HEK293 (cell line): ENCODE results near the gene GCDH.

Experiments
- CTCF ChIA-PET: fragments of 350-600 bp; formaldehyde crosslinking; extraction: SDS; loops from one replicate; lab custom pipeline; 2021; ENCODE audit warnings: antibody characterized with exemption; lab: Yijun Ruan, JAX
- POLR2A ChIA-PET: fragments of 300-600 bp; formaldehyde crosslinking; extraction: SDS; loops from one replicate; lab custom pipeline; 2020; ENCODE audit warnings: antibody characterized with exemption, inconsistent platforms; lab: Yijun Ruan, JAX
- H3K27ac ChIP-seq: fragments of 200-500 bp; sonication (Bioruptor generic); 2 replicates; pipeline ENCODE4 v1.5.1; 2014; ENCODE audit warnings: low read depth, low read length, control low read depth, inconsistent platforms; ENCODE audit errors: extremely low read depth
- H3K36me3 ChIP-seq, 2 experiments: fragments of 200-500 bp in 1 of 2; sonication (Bioruptor generic) in 1 of 2; 1 replicate in 1 of 2; 2 replicates in 1 of 2; pipeline ENCODE4 v1.5.1; 2014 to 2017; ENCODE audit warnings: inconsistent platforms in 2 of 2, low read length in 2 of 2; ENCODE audit not compliant: control insufficient read depth in 2 of 2, insufficient read depth in 1 of 2
- H3K4me1 ChIP-seq: fragments of 200-500 bp; sonication (Bioruptor generic); 2 replicates; pipeline ENCODE4 v1.5.1; 2014; ENCODE audit warnings: mild to moderate bottlenecking, low read length, inconsistent platforms; ENCODE audit not compliant: control insufficient read depth, insufficient read depth
- H3K4me3 ChIP-seq: 2 replicates; pipeline ENCODE4 v1.5.1; 2011; ENCODE audit warnings: low read depth, mild to moderate bottlenecking, control low read depth, low read length, moderate library complexity
- H3K9me3 ChIP-seq: fragments of 200-500 bp; sonication (Bioruptor generic); 2 replicates; pipeline ENCODE4 v1.5.1; 2014; ENCODE audit warnings: low read depth, low read length, inconsistent platforms; ENCODE audit not compliant: control insufficient read depth, insufficient read depth
- AEBP2 ChIP-seq: fragments of 450-650 bp; formaldehyde crosslinking; IDR thresholded peaks from 2 replicates; pipeline ENCODE4 v1.5.1; 2016; ENCODE audit warnings: missing biosample characterization, missing genetic modification characterization, borderline replicate concordance
- HOXC10 ChIP-seq: sonication (generic); formaldehyde crosslinking; IDR thresholded peaks from 2 replicates; pipeline ENCODE4 v1.8.1; 2023; ENCODE audit warnings: mild to moderate bottlenecking, missing genetic modification reagents
- KLF7 ChIP-seq: fragments of 450-650 bp; formaldehyde crosslinking; IDR thresholded peaks from 2 replicates; pipeline ENCODE4 v1.5.1; 2016; ENCODE audit warnings: missing biosample characterization, missing genetic modification characterization, borderline replicate concordance
- MZF1 ChIP-seq: fragments of 450-650 bp; formaldehyde crosslinking; IDR thresholded peaks from 2 replicates; pipeline ENCODE4 v1.5.1; 2017; ENCODE audit warnings: missing biosample characterization, missing genetic modification characterization, borderline replicate concordance
- ZBTB1 ChIP-seq: fragments of 450-650 bp; formaldehyde crosslinking; IDR thresholded peaks from 2 replicates; pipeline ENCODE4 v1.5.1; 2016; ENCODE audit warnings: missing biosample characterization, missing genetic modification characterization
- ZFHX2 ChIP-seq: fragments of 450-650 bp; formaldehyde crosslinking; conservative IDR thresholded peaks from 2 replicates; pipeline ENCODE4 v1.5.1; 2016; ENCODE audit warnings: missing biosample characterization, missing genetic modification characterization
- ZNF121 ChIP-seq: fragments of 450-650 bp; formaldehyde crosslinking; IDR thresholded peaks from 2 replicates; pipeline ENCODE4 v1.5.1; 2016; ENCODE audit warnings: missing biosample characterization, missing genetic modification characterization
- ZNF214 ChIP-seq: fragments of 450-650 bp; formaldehyde crosslinking; IDR thresholded peaks from 2 replicates; pipeline ENCODE4 v1.5.1; 2017; ENCODE audit warnings: missing biosample characterization, mild to moderate bottlenecking, missing genetic modification characterization, borderline replicate concordance
- ZNF354C ChIP-seq: fragments of 450-650 bp; formaldehyde crosslinking; IDR thresholded peaks from 2 replicates; pipeline ENCODE4 v1.5.1; 2016; ENCODE audit warnings: missing biosample characterization, missing genetic modification characterization, low read depth, borderline replicate concordance
- ZNF366 ChIP-seq: fragments of 450-650 bp; formaldehyde crosslinking; conservative IDR thresholded peaks from 2 replicates; pipeline ENCODE4 v1.5.1; 2016; ENCODE audit warnings: missing biosample characterization, missing genetic modification characterization
- ZNF391 ChIP-seq: fragments of 450-650 bp; formaldehyde crosslinking; IDR thresholded peaks from 2 replicates; pipeline ENCODE4 v1.5.1; 2016; ENCODE audit warnings: low read depth, missing biosample characterization, missing genetic modification characterization, borderline replicate concordance
- ZNF449 ChIP-seq: fragments of 450-650 bp; formaldehyde crosslinking; IDR thresholded peaks from 2 replicates; pipeline ENCODE4 v1.5.1; 2017; ENCODE audit warnings: missing biosample characterization, mild to moderate bottlenecking, missing genetic modification characterization, moderate library complexity
- ZNF580 ChIP-seq: fragments of 450-650 bp; formaldehyde crosslinking; IDR thresholded peaks from 2 replicates; pipeline ENCODE4 v1.5.1; 2016; ENCODE audit warnings: missing biosample characterization, missing genetic modification characterization
- ZNF585B ChIP-seq: fragments of 450-650 bp; formaldehyde crosslinking; IDR thresholded peaks from 2 replicates; pipeline ENCODE4 v1.5.1; 2016; ENCODE audit warnings: missing biosample characterization, missing genetic modification characterization
- ZNF707 ChIP-seq: fragments of 450-650 bp; formaldehyde crosslinking; IDR thresholded peaks from 2 replicates; pipeline ENCODE4 v1.5.1; 2016; ENCODE audit warnings: missing biosample characterization, missing genetic modification characterization
- TF ChIP-seq, protein P1 (sequence below): fragments of 450-650 bp; formaldehyde crosslinking; IDR thresholded peaks from 2 replicates; pipeline ENCODE4 v1.5.1; 2016; ENCODE audit warnings: missing biosample characterization, missing genetic modification characterization

GCDH gene

GRCh38 chr19:12856653-12857052 is 34.3 kb upstream of the GCDH start:
- H3K9me3 ChIP-seq: no peaks in the 10 kb centered on the region
- H3K4me3 ChIP-seq: no peak overlapping the region
- POLR2A ChIA-PET: no interaction called here
- TF ChIP-seq ZNF391 (tag by site-specific recombination): no peak
- no peak for TF ChIP-seq ZNF585B
- no peak for TF ChIP-seq ZNF449
- no peak for TF ChIP-seq ZNF366 (tag by site-specific recombination)
- TF ChIP-seq HOXC10: no peak
- TF ChIP-seq ZBTB1 (tag by site-specific recombination): no peak
- TF ChIP-seq AEBP2 (tag by site-specific recombination): no peak
- TF ChIP-seq ZNF354C (tag by site-specific recombination): no peak
- TF ChIP-seq KLF7 (tag by site-specific recombination): no peak
- no peak for TF ChIP-seq ZNF580 (tag by site-specific recombination)
- CTCF ChIA-PET: interaction anchor here (0.5 to 1.4 kb wide), 2 partner anchors 9 to 68 kb away, joined by 3 read pairs; no protein-coding TSS in a partner anchor
- H3K27ac ChIP-seq: no peak overlapping the region
- no peaks in the 10 kb centered on the region for H3K4me1 ChIP-seq
- no peaks in the 10 kb centered on the region; a peak in 1 of 3 replicates for H3K36me3 ChIP-seq

- Histone ChIP-seq H3K27ac (no peak overlapping the region), H3K4me1 (no peaks in the 10 kb centered on the region), H3K9me3 (no peaks in the 10 kb centered on the region), H3K36me3 (no peaks in the 10 kb centered on the region; a peak in 1 of 3 replicates), H3K4me3 (no peak overlapping the region)
- CTCF ChIA-PET: interaction anchor here (0.6 to 2.5 kb wide), 3 partner anchors 11 to 97 kb away, joined by 3 to 12 read pairs (median 5); no protein-coding TSS in a partner anchor
- POLR2A ChIA-PET: no interaction called here
- TF ChIP-seq MZF1: no peak
- no peak for TF ChIP-seq ZNF391 (tag by site-specific recombination)
Measured at GRCh38 chr19:12858041-12858928, 32.7 kb upstream of the GCDH start.

- ChIA-PET CTCF (interaction anchor here (0.6 to 2.5 kb wide), 2 partner anchors 10 to 12 kb away, joined by 3 to 12 read pairs; no protein-coding TSS in a partner anchor), POLR2A (no interaction called here)
- no peaks in the 10 kb centered on the region for H3K4me1 ChIP-seq
- no peak overlapping the region for H3K27ac ChIP-seq
- TF ChIP-seq, protein P1, sequence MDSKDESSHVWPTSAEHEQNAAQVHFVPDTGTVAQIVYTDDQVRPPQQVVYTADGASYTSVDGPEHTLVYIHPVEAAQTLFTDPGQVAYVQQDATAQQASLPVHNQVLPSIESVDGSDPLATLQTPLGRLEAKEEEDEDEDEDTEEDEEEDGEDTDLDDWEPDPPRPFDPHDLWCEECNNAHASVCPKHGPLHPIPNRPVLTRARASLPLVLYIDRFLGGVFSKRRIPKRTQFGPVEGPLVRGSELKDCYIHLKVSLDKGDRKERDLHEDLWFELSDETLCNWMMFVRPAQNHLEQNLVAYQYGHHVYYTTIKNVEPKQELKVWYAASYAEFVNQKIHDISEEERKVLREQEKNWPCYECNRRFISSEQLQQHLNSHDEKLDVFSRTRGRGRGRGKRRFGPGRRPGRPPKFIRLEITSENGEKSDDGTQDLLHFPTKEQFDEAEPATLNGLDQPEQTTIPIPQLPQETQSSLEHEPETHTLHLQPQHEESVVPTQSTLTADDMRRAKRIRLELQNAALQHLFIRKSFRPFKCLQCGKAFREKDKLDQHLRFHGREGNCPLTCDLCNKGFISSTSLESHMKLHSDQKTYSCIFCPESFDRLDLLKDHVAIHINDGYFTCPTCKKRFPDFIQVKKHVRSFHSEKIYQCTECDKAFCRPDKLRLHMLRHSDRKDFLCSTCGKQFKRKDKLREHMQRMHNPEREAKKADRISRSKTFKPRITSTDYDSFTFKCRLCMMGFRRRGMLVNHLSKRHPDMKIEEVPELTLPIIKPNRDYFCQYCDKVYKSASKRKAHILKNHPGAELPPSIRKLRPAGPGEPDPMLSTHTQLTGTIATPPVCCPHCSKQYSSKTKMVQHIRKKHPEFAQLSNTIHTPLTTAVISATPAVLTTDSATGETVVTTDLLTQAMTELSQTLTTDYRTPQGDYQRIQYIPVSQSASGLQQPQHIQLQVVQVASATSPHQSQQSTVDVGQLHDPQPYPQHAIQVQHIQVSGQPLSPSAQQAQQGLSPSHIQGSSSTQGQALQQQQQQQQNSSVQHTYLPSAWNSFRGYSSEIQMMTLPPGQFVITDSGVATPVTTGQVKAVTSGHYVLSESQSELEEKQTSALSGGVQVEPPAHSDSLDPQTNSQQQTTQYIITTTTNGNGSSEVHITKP (tag by site-specific recombination): 0 out of 2 replicates have a peak, but pooled peaks have one; percentile 27
- TF ChIP-seq ZNF707 (tag by site-specific recombination) (no peak), ZNF214 (tag by site-specific recombination) (no peak), ZNF121 (tag by site-specific recombination) (no peak), ZFHX2 (0 out of 2 replicates have a peak, but pooled peaks have one; percentile 19)
- no peak overlapping the region for H3K4me3 ChIP-seq
- H3K36me3 ChIP-seq: no peaks in the 10 kb centered on the region; a peak in 1 of 3 replicates
- H3K9me3 ChIP-seq: no peaks in the 10 kb centered on the region
Measured at GRCh38 chr19:12859546-12859945, 31.4 kb upstream of the GCDH start.
